Measurements from ENCODE around the gene SOWAHD.

SOWAHD gene

GRCh38 chrX:119783026-119783425 is 24.6 kb downstream of the SOWAHD start:
- TF ChIP-seq, protein P1, sequence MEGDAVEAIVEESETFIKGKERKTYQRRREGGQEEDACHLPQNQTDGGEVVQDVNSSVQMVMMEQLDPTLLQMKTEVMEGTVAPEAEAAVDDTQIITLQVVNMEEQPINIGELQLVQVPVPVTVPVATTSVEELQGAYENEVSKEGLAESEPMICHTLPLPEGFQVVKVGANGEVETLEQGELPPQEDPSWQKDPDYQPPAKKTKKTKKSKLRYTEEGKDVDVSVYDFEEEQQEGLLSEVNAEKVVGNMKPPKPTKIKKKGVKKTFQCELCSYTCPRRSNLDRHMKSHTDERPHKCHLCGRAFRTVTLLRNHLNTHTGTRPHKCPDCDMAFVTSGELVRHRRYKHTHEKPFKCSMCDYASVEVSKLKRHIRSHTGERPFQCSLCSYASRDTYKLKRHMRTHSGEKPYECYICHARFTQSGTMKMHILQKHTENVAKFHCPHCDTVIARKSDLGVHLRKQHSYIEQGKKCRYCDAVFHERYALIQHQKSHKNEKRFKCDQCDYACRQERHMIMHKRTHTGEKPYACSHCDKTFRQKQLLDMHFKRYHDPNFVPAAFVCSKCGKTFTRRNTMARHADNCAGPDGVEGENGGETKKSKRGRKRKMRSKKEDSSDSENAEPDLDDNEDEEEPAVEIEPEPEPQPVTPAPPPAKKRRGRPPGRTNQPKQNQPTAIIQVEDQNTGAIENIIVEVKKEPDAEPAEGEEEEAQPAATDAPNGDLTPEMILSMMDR (IDR thresholded peaks at IDR 0.05; ENCODE audit: low read depth, low read length), result no peak
- DNase-seq, result no peak
- H3K9me3 ChIP-seq, result no peaks in the 10 kb centered on the region
- no peaks in the 10 kb centered on the region for H3K4me1 ChIP-seq
- H3K4me3 ChIP-seq (ENCODE audit: low read depth, low read length), result no peak overlapping the region
- no peaks in the 10 kb centered on the region for H3K27me3 ChIP-seq
- peaks cover 62% of the 10 kb centered on the region for H3K36me3 ChIP-seq

DNA sequence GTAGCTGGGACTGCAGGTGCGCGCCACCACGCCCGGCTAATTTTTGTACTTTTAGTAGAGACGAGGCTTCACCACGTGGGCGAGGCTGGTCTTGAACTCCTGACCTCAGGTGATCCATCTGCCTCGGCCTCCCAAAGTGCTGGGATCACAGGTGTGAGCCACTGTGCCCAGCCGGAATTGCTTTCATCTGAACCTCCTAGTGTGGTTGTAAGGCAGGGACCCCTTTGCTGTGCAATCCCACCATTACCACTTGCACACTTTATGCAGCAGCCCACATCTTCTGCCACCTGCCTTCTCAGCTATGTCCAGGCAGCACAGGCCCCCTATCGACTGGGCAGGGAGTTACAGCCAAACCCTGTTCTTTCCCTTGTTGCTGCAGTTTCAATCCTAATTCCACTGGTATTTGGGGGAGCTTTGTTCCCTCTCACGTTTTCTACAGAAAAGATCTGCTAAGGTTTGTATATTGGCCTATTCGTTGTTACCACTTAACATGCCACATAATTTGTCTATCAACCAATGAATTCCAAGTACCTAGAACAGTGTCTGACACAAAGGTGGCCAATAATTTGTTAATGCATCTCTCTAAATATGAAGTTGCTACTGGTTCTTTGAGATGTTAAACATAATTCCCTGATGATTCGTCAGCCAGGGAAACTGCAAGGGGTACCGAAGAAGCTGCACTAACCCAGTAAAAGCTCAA is 26.5 kb downstream of the SOWAHD start:
- no peaks in the 10 kb centered on the region for H3K9me3 ChIP-seq
- TF ChIP-seq, protein P1 (IDR thresholded peaks at IDR 0.05; ENCODE audit: low read depth, low read length), result peak; percentile 71
- peaks cover 81% of the 10 kb centered on the region for H3K36me3 ChIP-seq
- no peaks in the 10 kb centered on the region for H3K4me1 ChIP-seq
- peak; percentile 57 for DNase-seq
- no peak overlapping the region for H3K4me3 ChIP-seq (ENCODE audit: low read depth, low read length)
- no peaks in the 10 kb centered on the region for H3K27me3 ChIP-seq

- peaks cover 45% of the 10 kb centered on the region for H3K36me3 ChIP-seq
- no peaks in the 10 kb centered on the region for H3K27me3 ChIP-seq
- DNase-seq, result peak; percentile 8
- peak overlapping the region; percentile 92 for H3K4me3 ChIP-seq (ENCODE audit: low read depth, low read length)
- TF ChIP-seq, protein P1 (IDR thresholded peaks at IDR 0.05; ENCODE audit: low read depth, low read length), result no peak; the same call in 1 of the 2 replicates
- H3K4me1 ChIP-seq, result no peaks in the 10 kb centered on the region
- no peaks in the 10 kb centered on the region for H3K9me3 ChIP-seq
Observed at GRCh38 chrX:119790977-119791436, 32.6 kb downstream of the SOWAHD start.

- Histone ChIP-seq H3K4me3 (ENCODE audit: low read depth, low read length) (peak within 1 kb of the TSS; percentile 92), H3K36me3 (peaks cover 38% of the 10 kb centered on the region), H3K27me3 (no peaks in the 10 kb centered on the region), H3K4me1 (no peaks in the 10 kb centered on the region), H3K9me3 (no peaks in the 10 kb centered on the region)
- peak; percentile 87 for DNase-seq
- TF ChIP-seq, protein P1 (IDR thresholded peaks at IDR 0.05; ENCODE audit: low read depth, low read length), result no peak
Observed at GRCh38 chrX:119791437-119792231, 33.2 kb downstream of the SOWAHD start, which contains the start of gene RPL39. Gene RPL39 (minus strand): TSS chrX:119791630. CDS start chrX:119791576, 54 bp downstream.

- Histone ChIP-seq H3K9me3 (no peaks in the 10 kb centered on the region), H3K4me3 (ENCODE audit: low read depth, low read length) (no peak overlapping the region), H3K36me3 (no peaks in the 10 kb centered on the region), H3K4me1 (no peaks in the 10 kb centered on the region), H3K27me3 (no peaks in the 10 kb centered on the region)
- no peak for DNase-seq
- TF ChIP-seq, protein P1 (IDR thresholded peaks at IDR 0.05; ENCODE audit: low read depth, low read length), result no peak
Observed at GRCh38 chrX:119801253-119802221, 43.1 kb downstream of the SOWAHD start.

All from BE2C (cell line).